Mesendoderm (in vitro differentiated cells): ENCODE results near the gene FBH1.
"Not testable (repeated sequence)": the region's sequence is repeated elsewhere in the genome, so short reads cannot be mapped to it uniquely, and the experiment has no call there.

Experiments used
- DNase-seq: peaks from one replicate; pipeline ENCODE4 v3.0.0; 2013
- H2AK5ac ChIP-seq: 2 replicates; pipeline ENCODE4 v1.6.1; 2013; ENCODE audit warnings: low read length, inconsistent platforms
- H2BK120ac ChIP-seq: 2 replicates; pipeline ENCODE4 v1.6.1; 2013; ENCODE audit warnings: low read depth, mild to moderate bottlenecking, low read length, moderate library complexity, mixed read lengths
- H2BK15ac ChIP-seq: replicated peaks from 2 replicates; pipeline ENCODE4 v1.6.1; 2013; ENCODE audit warnings: low read depth, mild to moderate bottlenecking, moderate library complexity
- H2BK5ac ChIP-seq: 2 replicates; pipeline ENCODE4 v1.6.1; 2013; ENCODE audit warnings: low read length, inconsistent platforms
- H3K18ac ChIP-seq: 2 replicates; pipeline ENCODE4 v1.6.1; 2013; ENCODE audit warnings: mild to moderate bottlenecking, low read length, mixed read lengths
- H3K23ac ChIP-seq: one replicate; pipeline ENCODE4 v1.6.1; 2013; ENCODE audit warnings: low read length
- H3K27ac ChIP-seq: 2 replicates; pipeline ENCODE4 v1.5.1; 2013; ENCODE audit warnings: low read depth, mild to moderate bottlenecking, inconsistent platforms, low read length, moderate library complexity
- H3K27me3 ChIP-seq: 2 replicates; pipeline ENCODE4 v1.6.1; 2013; ENCODE audit warnings: low read length, control low read depth, mild to moderate bottlenecking, inconsistent platforms; ENCODE audit not compliant: insufficient read depth, poor library complexity
- H3K36me3 ChIP-seq: 2 replicates; pipeline ENCODE4 v1.6.1; 2013; ENCODE audit warnings: low read length, inconsistent platforms; ENCODE audit not compliant: control insufficient read depth, insufficient read depth
- H3K4ac ChIP-seq: one replicate; pipeline ENCODE4 v1.6.1; 2013; ENCODE audit warnings: low read depth, mild to moderate bottlenecking, low read length, moderate library complexity
- H3K4me1 ChIP-seq: 2 replicates; pipeline ENCODE4 v1.6.1; 2013; ENCODE audit warnings: low read depth, low read length, inconsistent platforms; ENCODE audit not compliant: control insufficient read depth
- H3K4me2 ChIP-seq: 2 replicates; pipeline ENCODE4 v1.6.1; 2013; ENCODE audit warnings: low read length
- H3K4me3 ChIP-seq: 2 replicates; pipeline ENCODE4 v1.5.1; 2013; ENCODE audit warnings: mild to moderate bottlenecking, low read length
- H3K56ac ChIP-seq: one replicate; pipeline ENCODE4 v1.6.1; 2013; ENCODE audit warnings: low read length
- H3K79me1 ChIP-seq: 2 replicates; pipeline ENCODE4 v1.6.1; 2013; ENCODE audit warnings: low read length, inconsistent platforms
- H3K79me2 ChIP-seq: 2 replicates; pipeline ENCODE4 v1.6.1; 2013; ENCODE audit warnings: mild to moderate bottlenecking, low read length; ENCODE audit not compliant: control insufficient read depth, insufficient read depth
- H3K9ac ChIP-seq: 2 replicates; pipeline ENCODE4 v1.6.1; 2013; ENCODE audit warnings: low read length, inconsistent platforms
- H4K5ac ChIP-seq: one replicate; pipeline ENCODE4 v1.6.1; 2013; ENCODE audit warnings: low read length
- H4K8ac ChIP-seq: one replicate; pipeline ENCODE4 v1.6.1; 2013; ENCODE audit warnings: low read depth, mild to moderate bottlenecking, control low read depth, low read length, moderate library complexity
- WGBS: extraction: QIAGEN DNeasy Blood & Tissue Kit; methylation state at CpG from one replicate; pipeline ENCODE4 v1.1.7; 2013; ENCODE audit warnings: low lambda C conversion rate, missing lambda C conversion rate; ENCODE audit not compliant: insufficient coverage; ENCODE audit errors: extremely low coverage; 5-methylcytosine and 5-hydroxymethylcytosine counted together

FBH1 gene

GRCh38 chr10:5869156-5869555 lies 20.9 kb upstream of the FBH1 start:
- no peak for DNase-seq
- no peak overlapping the region for H4K5ac ChIP-seq

GRCh38 chr10:5871596-5871995 lies 18.4 kb upstream of the FBH1 start:
- Histone ChIP-seq H3K23ac (no peak overlapping the region), H3K18ac (no peak overlapping the region), H3K36me3 (peaks cover 2% of the 10 kb centered on the region), H4K5ac (no peak overlapping the region), H2BK120ac (no peak overlapping the region), H3K79me2 (no peaks in the 10 kb centered on the region), H3K4me3 (no peak overlapping the region), H3K56ac (no peak overlapping the region), H3K79me1 (no peaks in the 10 kb centered on the region), H3K4me2 (no peak overlapping the region), H3K27ac (no peak overlapping the region), H2BK5ac (no peak overlapping the region), H3K9ac (no peak overlapping the region), H4K8ac (no peak overlapping the region), H2BK15ac (no peak overlapping the region), H2AK5ac (no peak overlapping the region), H3K4me1 (no peaks in the 10 kb centered on the region), H3K27me3 (no peaks in the 10 kb centered on the region), H3K4ac (no peak overlapping the region)
- no CpG with 5 or more reads among the region's 5 CpGs for WGBS
- no peak for DNase-seq

More at GRCh38 chr10:5869156-5869555, 20.9 kb upstream of the FBH1 start:
- no peaks in the 10 kb centered on the region for H3K79me1 ChIP-seq
- H2BK15ac ChIP-seq: no peak overlapping the region
- H2BK120ac ChIP-seq: no peak overlapping the region
- no peaks in the 10 kb centered on the region for H3K36me3 ChIP-seq
- no peak overlapping the region for H2BK5ac ChIP-seq
- H3K23ac ChIP-seq: no peak overlapping the region
- H3K4me1 ChIP-seq: no peaks in the 10 kb centered on the region
- no peak overlapping the region for H2AK5ac ChIP-seq
- no peak overlapping the region for H3K27ac ChIP-seq
- H3K9ac ChIP-seq: no peak overlapping the region
- no peak overlapping the region for H3K18ac ChIP-seq
- no peak overlapping the region for H3K4me3 ChIP-seq
- H3K56ac ChIP-seq: no peak overlapping the region
- no peak overlapping the region for H4K8ac ChIP-seq
- H3K27me3 ChIP-seq: no peaks in the 10 kb centered on the region
- H3K4me2 ChIP-seq: no peak overlapping the region
- no peak overlapping the region for H3K4ac ChIP-seq
- no peaks in the 10 kb centered on the region for H3K79me2 ChIP-seq
- WGBS: no CpG with 5 or more reads among the region's 3 CpGs

GRCh38 chr10:5873515-5873995 lies 16.5 kb upstream of the FBH1 start:
- Histone ChIP-seq H2BK120ac (no peak overlapping the region), H2BK15ac (no peak overlapping the region), H3K4me2 (no peak overlapping the region), H3K36me3 (peaks cover 7% of the 10 kb centered on the region), H4K5ac (no peak overlapping the region), H3K4me3 (no peak overlapping the region), H3K4ac (no peak overlapping the region), H3K4me1 (no peaks in the 10 kb centered on the region), H3K18ac (no peak overlapping the region), H3K79me2 (no peaks in the 10 kb centered on the region), H2BK5ac (no peak overlapping the region), H3K23ac (no peak overlapping the region), H3K27me3 (no peaks in the 10 kb centered on the region), H3K27ac (no peak overlapping the region), H3K9ac (no peak overlapping the region), H3K79me1 (no peaks in the 10 kb centered on the region), H4K8ac (no peak overlapping the region), H2AK5ac (no peak overlapping the region), H3K56ac (no peak overlapping the region)
- peak; percentile 74 for DNase-seq
- WGBS: no CpG with 5 or more reads among the region's 9 CpGs

GRCh38 chr10:5876181-5876768 lies 13.8 kb upstream of the FBH1 start:
- Histone ChIP-seq H2BK15ac (no peak overlapping the region), H3K36me3 (peaks cover 8% of the 10 kb centered on the region), H3K79me2 (no peaks in the 10 kb centered on the region), H4K5ac (no peak overlapping the region), H3K23ac (no peak overlapping the region), H3K79me1 (no peaks in the 10 kb centered on the region), H3K4me1 (no peaks in the 10 kb centered on the region), H3K56ac (no peak overlapping the region), H3K4me3 (no peak overlapping the region), H3K4me2 (no peak overlapping the region), H2BK120ac (no peak overlapping the region), H2BK5ac (no peak overlapping the region), H3K9ac (no peak overlapping the region), H3K27ac (no peak overlapping the region), H3K27me3 (no peaks in the 10 kb centered on the region), H4K8ac (no peak overlapping the region), H2AK5ac (no peak overlapping the region), H3K18ac (no peak overlapping the region), H3K4ac (no peak overlapping the region)
- WGBS: no CpG with 5 or more reads among the region's 14 CpGs
- no peak for DNase-seq

- not testable (repeated sequence) for H3K23ac ChIP-seq, H2AK5ac ChIP-seq, H3K56ac ChIP-seq, H3K4me3 ChIP-seq, H3K4me2 ChIP-seq, H3K18ac ChIP-seq, H4K5ac ChIP-seq, H3K27ac ChIP-seq, H3K79me2 ChIP-seq, H2BK15ac ChIP-seq, H4K8ac ChIP-seq, H3K36me3 ChIP-seq, H3K27me3 ChIP-seq, H3K79me1 ChIP-seq, H3K9ac ChIP-seq, DNase-seq, H3K4ac ChIP-seq, H2BK5ac ChIP-seq, H2BK120ac ChIP-seq, H3K4me1 ChIP-seq
- no CpG with 5 or more reads among the region's 7 CpGs for WGBS
Observed at GRCh38 chr10:5877041-5877440, 13.0 kb upstream of the FBH1 start.

DNA sequence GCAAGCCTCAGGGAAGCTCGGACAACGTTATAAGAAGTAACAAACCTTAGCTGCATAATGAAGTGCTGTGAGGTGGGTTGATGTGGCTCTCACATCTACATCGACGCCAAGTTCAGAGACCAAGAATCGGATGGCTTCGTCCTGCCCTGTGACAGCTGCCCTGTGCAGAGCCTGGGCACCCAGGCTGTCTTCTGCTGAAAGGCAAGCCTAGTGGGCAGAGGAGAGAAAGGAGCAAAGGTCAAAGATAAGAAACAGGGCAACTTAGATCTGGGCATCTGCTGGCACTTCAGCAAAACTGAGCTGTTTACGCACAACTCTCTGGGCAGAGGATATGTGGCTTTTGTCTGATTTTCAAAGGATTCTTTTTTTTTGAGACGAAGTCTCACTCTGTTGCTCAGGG lies 7.1 kb upstream of the FBH1 start:
- Histone ChIP-seq H3K23ac (no peak overlapping the region), H3K27me3 (no peaks in the 10 kb centered on the region), H3K79me1 (no peaks in the 10 kb centered on the region), H3K4me3 (no peak overlapping the region), H3K4me2 (no peak overlapping the region), H2BK5ac (no peak overlapping the region), H3K18ac (no peak overlapping the region), H3K56ac (no peak overlapping the region), H2BK120ac (no peak overlapping the region), H3K36me3 (peaks cover 10% of the 10 kb centered on the region), H2BK15ac (no peak overlapping the region), H4K8ac (no peak overlapping the region), H2AK5ac (no peak overlapping the region), H3K9ac (no peak overlapping the region), H3K79me2 (no peaks in the 10 kb centered on the region), H3K4me1 (no peaks in the 10 kb centered on the region), H3K4ac (no peak overlapping the region), H4K5ac (no peak overlapping the region), H3K27ac (no peak overlapping the region)
- WGBS: no CpG with 5 or more reads among the region's 8 CpGs
- no peak for DNase-seq
